Brain microvascular endothelial cell (primary cell): Measurements from ENCODE around the gene PRDM16.

Experiments
- DNase-seq: peaks from one replicate; pipeline ENCODE4 v3.0.0-alpha.2; 2020
- H3K27ac ChIP-seq: fragments of 250-450 bp; sonication (Bioruptor Pico); 2 replicates; pipeline ENCODE4 v1.5.1; 2020; ENCODE audit warnings: mild to moderate bottlenecking, moderate library complexity
- H3K27me3 ChIP-seq: fragments of 250-450 bp; sonication (Bioruptor Pico); replicated peaks from 2 replicates; pipeline ENCODE4 v1.5.1; 2020; ENCODE audit warnings: mild to moderate bottlenecking
- H3K36me3 ChIP-seq: fragments of 250-450 bp; sonication (Bioruptor Pico); replicated peaks from 2 replicates; pipeline ENCODE4 v1.5.1; 2020; ENCODE audit warnings: mild to moderate bottlenecking
- H3K4me3 ChIP-seq: 2 replicates; pipeline ENCODE4 v1.5.1; 2011; ENCODE audit warnings: low read depth, mild to moderate bottlenecking, control low read depth, low read length, moderate library complexity
- in situ Hi-C: cut with HindIII; loops from 2 replicates; pipeline ENCODE4 v1.10.0; 2017; ENCODE audit warnings: low sequenced_read_pairs, low pct_ligation_motif_present
- TF ChIP-seq, protein P1 (sequence below): IDR thresholded peaks from 2 replicates; pipeline ENCODE4 v1.5.1; 2011; ENCODE audit warnings: low read depth, mild to moderate bottlenecking, moderate library complexity, low read length, control low read depth, inconsistent platforms; ENCODE audit errors: missing control alignments

The PRDM16 gene

DNA sequence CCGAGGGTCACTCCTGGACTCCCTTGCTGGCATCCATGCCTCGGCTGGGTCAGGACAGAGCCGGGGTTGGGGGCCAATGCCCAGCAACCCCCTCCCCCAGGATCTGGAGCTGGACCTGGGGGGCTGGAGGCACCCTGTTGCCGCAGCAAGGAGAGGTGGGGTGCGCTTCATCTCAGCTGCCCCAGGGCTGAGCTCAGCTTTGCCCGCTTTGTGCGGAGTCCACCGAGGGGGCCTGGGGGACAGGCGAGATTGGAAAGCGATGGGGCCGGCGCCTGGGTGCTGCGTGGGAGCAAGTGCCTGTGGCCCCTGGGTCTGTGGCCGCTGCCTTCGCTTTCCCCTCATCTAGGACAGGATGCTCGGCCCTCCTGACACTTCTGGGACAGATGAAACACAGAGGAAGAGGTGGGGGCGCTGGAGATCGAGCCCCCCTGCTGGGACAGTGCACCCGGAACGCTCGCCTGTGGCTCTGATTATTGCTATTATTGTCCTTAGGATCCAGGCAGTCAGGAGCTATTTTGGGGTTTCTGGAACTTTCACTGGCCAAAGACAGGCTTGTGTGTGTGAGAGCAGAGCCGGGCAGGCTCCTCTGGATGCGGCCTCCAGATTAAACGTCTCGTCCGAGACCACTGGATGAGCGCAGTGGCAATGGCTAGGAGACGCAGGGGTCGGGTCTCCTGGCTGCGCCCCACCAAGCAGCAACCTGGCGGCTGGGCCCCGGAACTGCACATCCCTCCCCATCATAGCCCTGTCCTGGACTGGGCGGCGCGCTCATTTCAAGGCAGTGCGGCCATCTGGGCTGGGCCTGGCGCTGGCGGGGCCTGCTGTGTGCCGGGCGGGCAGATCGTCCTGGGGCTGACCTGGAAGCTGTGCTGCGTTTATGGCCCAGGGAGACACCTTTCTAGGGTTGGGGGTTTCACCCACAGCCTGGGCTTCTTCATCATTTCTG lies 13.8 kb downstream of the PRDM16 start:
- Histone ChIP-seq H3K36me3 (no peaks in the 10 kb centered on the region), H3K27ac (no peak overlapping the region), H3K4me3 (no peak overlapping the region), H3K27me3 (no peaks in the 10 kb centered on the region)
- TF ChIP-seq, protein P1, sequence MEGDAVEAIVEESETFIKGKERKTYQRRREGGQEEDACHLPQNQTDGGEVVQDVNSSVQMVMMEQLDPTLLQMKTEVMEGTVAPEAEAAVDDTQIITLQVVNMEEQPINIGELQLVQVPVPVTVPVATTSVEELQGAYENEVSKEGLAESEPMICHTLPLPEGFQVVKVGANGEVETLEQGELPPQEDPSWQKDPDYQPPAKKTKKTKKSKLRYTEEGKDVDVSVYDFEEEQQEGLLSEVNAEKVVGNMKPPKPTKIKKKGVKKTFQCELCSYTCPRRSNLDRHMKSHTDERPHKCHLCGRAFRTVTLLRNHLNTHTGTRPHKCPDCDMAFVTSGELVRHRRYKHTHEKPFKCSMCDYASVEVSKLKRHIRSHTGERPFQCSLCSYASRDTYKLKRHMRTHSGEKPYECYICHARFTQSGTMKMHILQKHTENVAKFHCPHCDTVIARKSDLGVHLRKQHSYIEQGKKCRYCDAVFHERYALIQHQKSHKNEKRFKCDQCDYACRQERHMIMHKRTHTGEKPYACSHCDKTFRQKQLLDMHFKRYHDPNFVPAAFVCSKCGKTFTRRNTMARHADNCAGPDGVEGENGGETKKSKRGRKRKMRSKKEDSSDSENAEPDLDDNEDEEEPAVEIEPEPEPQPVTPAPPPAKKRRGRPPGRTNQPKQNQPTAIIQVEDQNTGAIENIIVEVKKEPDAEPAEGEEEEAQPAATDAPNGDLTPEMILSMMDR = no peak
- in situ Hi-C loops = no loop called here
- DNase-seq = no peak

DNA sequence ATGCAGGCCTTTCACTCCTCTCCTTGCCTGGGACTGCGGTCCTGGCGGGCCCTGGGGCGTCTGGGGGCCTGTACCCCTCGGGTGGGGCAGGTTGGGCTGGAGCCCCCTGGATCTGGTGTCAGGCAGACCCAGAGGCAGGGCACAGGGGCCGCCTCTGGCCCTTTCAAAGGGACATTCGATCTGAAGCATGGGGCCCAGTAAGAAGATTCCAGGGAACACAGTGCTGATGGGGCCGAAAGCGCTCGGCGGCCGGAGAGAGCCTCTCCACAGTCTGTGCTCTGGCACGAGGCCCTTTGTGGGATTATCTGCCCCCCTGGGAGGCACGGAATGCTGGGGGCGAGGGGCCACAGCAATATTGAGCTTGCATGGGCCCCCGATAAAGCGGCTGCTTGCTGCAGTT lies 15.2 kb downstream of the PRDM16 start:
- Histone ChIP-seq H3K36me3 (no peaks in the 10 kb centered on the region), H3K27me3 (no peaks in the 10 kb centered on the region), H3K27ac (no peak overlapping the region), H3K4me3 (no peak overlapping the region)
- TF ChIP-seq, protein P1 = no peak
- in situ Hi-C loops = no loop called here
- DNase-seq = no peak

DNA sequence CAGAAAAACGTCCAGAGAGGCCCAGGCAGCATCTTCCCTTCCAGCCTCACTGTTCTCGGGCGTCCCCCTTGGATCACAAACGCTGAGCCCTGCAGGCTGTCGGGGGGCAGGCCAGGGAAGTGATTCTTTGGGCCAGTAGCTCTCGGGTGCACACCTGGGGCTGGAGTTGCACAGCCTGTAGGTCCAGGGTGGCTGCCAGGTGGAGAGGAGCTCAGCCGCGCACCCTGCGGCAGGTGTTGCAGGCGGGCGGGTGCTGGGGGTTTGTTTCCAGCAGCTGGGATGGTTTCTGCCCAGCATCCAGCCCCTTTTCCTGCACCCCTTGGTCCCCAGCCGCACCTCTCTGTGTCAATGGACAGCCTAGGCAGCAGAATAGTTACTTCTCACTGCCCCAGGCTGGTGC lies 15.7 kb downstream of the PRDM16 start:
- Histone ChIP-seq H3K36me3 (no peaks in the 10 kb centered on the region), H3K4me3 (no peak overlapping the region), H3K27me3 (no peaks in the 10 kb centered on the region), H3K27ac (no peak overlapping the region)
- DNase-seq = no peak
- TF ChIP-seq, protein P1 = no peak
- in situ Hi-C loops = no loop called here

DNA sequence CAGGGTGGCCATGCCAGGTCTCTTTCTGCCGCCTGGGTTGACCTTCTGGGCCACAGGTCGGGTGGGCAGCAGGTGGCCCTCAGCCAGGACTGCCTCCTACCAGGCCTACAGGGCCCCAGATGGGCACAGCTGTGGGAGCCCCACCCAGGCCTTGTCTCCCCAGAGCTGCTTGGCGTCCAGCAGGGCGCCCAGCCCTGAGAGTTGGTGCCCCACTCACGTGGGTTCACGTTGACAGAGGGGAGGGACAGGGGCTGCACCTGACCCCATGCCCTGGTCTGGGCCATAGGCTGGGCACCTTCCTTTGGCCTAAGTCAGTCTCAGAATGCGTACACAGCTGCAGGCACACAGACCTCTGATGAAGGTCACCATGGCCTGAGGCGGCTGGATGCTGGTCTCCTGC lies 16.7 kb downstream of the PRDM16 start:
- no peak for DNase-seq
- Histone ChIP-seq H3K36me3 (no peaks in the 10 kb centered on the region), H3K27me3 (no peaks in the 10 kb centered on the region), H3K27ac (no peak overlapping the region), H3K4me3 (no peak overlapping the region)
- in situ Hi-C loops = no loop called here
- TF ChIP-seq, protein P1 = no peak

DNA sequence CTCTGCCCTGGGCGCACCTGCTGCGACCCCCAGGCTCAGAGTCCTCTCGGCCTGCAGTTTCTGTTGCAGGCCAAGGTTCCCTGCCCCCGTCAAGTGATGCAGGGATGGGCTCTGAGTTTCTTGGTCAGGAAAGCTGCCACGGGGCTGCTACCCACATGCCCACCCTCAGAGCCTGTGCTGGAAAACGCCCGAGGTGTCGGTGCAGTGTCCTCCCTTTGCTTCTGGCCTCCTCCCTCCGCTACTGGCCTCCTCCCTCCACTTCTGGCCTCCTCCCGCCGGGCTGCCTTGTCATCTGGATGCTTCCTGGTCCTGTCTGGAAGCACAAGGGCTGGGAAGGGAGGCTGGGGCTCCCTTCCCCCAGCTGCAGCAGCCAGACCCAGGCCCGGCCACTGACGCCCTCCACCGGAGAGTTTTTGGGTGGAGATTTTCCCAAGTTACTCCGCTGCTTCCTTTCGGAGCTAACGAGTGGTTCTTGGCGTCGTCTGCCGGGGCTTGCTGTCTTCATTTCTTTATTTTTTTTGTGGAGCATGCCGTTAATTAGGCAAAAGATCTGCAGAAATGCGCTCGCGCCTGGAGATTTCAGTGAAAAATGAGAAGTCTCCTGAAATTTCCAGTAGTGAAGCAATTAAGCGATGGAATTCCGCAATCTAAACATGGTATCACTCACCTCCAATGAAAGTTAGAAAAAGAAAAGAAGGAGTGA lies 17.4 kb downstream of the PRDM16 start:
- TF ChIP-seq, protein P1 = no peak
- in situ Hi-C loops = no loop called here

More for the DNA sequence above, 17.4 kb downstream of the PRDM16 start:
- H3K36me3 ChIP-seq = no peaks in the 10 kb centered on the region
- no peak overlapping the region for H3K27ac ChIP-seq
- no peak for DNase-seq
- H3K4me3 ChIP-seq = no peak overlapping the region
- H3K27me3 ChIP-seq = no peaks in the 10 kb centered on the region
